OCI-LY7 (cell line): ENCODE results near the gene SGIP1. TPM values are rescaled to one million over a fixed set of nuclear protein-coding genes. Genes with fewer than 3 reads are reported as not detected.

Experiments used
- BruUV-seq: library from RNA; stranded (reverse); fragments of 400-500 nt; replicated peaks from 2 replicates; lab custom pipeline; 2021; lab: Mats Ljungman, UMichigan
- CTCF ChIA-PET: fragments of 300-600 bp; sonication (Branson Sonifier 250); formaldehyde crosslinking; loops from one replicate; lab custom pipeline; 2022; ENCODE audit warnings: antibody characterized with exemption; ENCODE audit not compliant: unreplicated experiment; lab: Charles Lee
- POLR2A ChIA-PET: fragments of 300-600 bp; sonication (Branson Sonifier 250); formaldehyde crosslinking; loops from one replicate; lab custom pipeline; 2022; ENCODE audit warnings: antibody characterized with exemption; lab: Charles Lee
- DNase-seq: peaks from one replicate; pipeline ENCODE4 v3.0.0-alpha.2; 2015; ENCODE audit warnings: low spot score
- H2AFZ ChIP-seq: fragments of 200-600 bp; sonication (generic), shearing (Covaris generic); 2 replicates; pipeline ENCODE4 v1.6.1; 2014; ENCODE audit warnings: mild to moderate bottlenecking, antibody characterized with exemption, low read length, moderate library complexity
- H3K27ac ChIP-seq: fragments of 200-600 bp; sonication (generic); 2 replicates; pipeline ENCODE4 v1.5.1; 2014; ENCODE audit warnings: mixed run types, low read depth, mild to moderate bottlenecking, moderate library complexity, low read length, inconsistent platforms; ENCODE audit not compliant: poor library complexity, severe bottlenecking
- H3K36me3 ChIP-seq: fragments of 200-600 bp; sonication (generic); 2 replicates; pipeline ENCODE4 v1.6.1; 2014; ENCODE audit warnings: mild to moderate bottlenecking, antibody characterized with exemption, low read length, moderate library complexity, mixed read lengths; ENCODE audit not compliant: insufficient read depth
- H3K4me1 ChIP-seq: fragments of 200-600 bp; sonication (generic); 2 replicates; pipeline ENCODE4 v1.5.1; 2014; ENCODE audit warnings: mild to moderate bottlenecking, low read length; ENCODE audit not compliant: insufficient read depth, poor library complexity, severe bottlenecking
- H3K4me2 ChIP-seq: fragments of 200-600 bp; sonication (generic); 2 replicates; pipeline ENCODE4 v1.6.1; 2014; ENCODE audit warnings: mild to moderate bottlenecking, low read length
- H3K4me3 ChIP-seq: fragments of 200-600 bp; sonication (generic); 2 replicates; pipeline ENCODE4 v1.5.1; 2014; ENCODE audit warnings: mild to moderate bottlenecking, low read depth, low read length; ENCODE audit not compliant: poor library complexity, severe bottlenecking
- H3K79me2 ChIP-seq: fragments of 200-600 bp; sonication (generic); 2 replicates; pipeline ENCODE4 v1.6.1; 2016; ENCODE audit warnings: low read depth, mild to moderate bottlenecking, low read length, moderate library complexity, mixed read lengths; ENCODE audit not compliant: insufficient read depth
- H3K9me2 ChIP-seq: fragments of 200-600 bp; sonication (generic); 2 replicates; pipeline ENCODE4 v1.6.1; 2016; ENCODE audit warnings: mild to moderate bottlenecking, low read length, mixed read lengths; ENCODE audit not compliant: insufficient read depth
- H3K9me3 ChIP-seq: fragments of 200-600 bp; sonication (generic); 2 replicates; pipeline ENCODE4 v1.6.1; 2014; ENCODE audit warnings: mild to moderate bottlenecking, mixed run types, low read length, mixed read lengths
- H4K20me1 ChIP-seq: fragments of 200-600 bp; sonication (generic); 2 replicates; pipeline ENCODE4 v1.6.1; 2014; ENCODE audit warnings: mild to moderate bottlenecking, antibody characterized with exemption, low read length, moderate library complexity, mixed read lengths; ENCODE audit not compliant: insufficient read depth
- CTCF ChIP-seq: fragments of 200-600 bp; sonication (generic); conservative IDR thresholded peaks from 2 replicates; pipeline ENCODE4 v1.5.1; 2014; ENCODE audit warnings: mild to moderate bottlenecking, antibody characterized with exemption, low read length, moderate library complexity, mixed read lengths
- EZH2phosphoT487 ChIP-seq: fragments of 200-600 bp; sonication (generic); IDR thresholded peaks from 2 replicates; pipeline ENCODE4 v1.6.1; 2018; ENCODE audit warnings: low read depth, borderline replicate concordance, mild to moderate bottlenecking, mixed run types, antibody characterized with exemption, low read length, moderate library complexity, mixed read lengths
- intact Hi-C: fragments of 100-400 bp; cut with micrococcal nuclease; formaldehyde crosslinking; loops from one replicate; pipeline ENCODE4 v1.10.0; 2022; ENCODE audit not compliant: unreplicated experiment
- total RNA-seq, 2 experiments: library from RNA; depleted of rRNA in 1 of 2; stranded (reverse); fragments of >200 nt in 1 of 2; shearing (Covaris generic) in 1 of 2; gene quantifications; 2 replicates each; pipeline ENCODE4 v1.2.3, GENCODE V29; 2014 to 2022

Gene SGIP1
- total RNA-seq, 2 experiments from 2014 or later, result not detected

- CTCF ChIA-PET, result interaction anchor here (1.2 kb wide), 1 partner anchor 380 kb away, joined by 3 read pairs; no protein-coding TSS in a partner anchor
- H3K9me3 ChIP-seq, result no peaks in the 10 kb centered on the region; the same call in 1 of the 2 replicates
- peak overlapping the region; percentile 63 for H3K4me3 ChIP-seq
- TF ChIP-seq EZH2phosphoT487, result no peak
- no peak for TF ChIP-seq CTCF
- no peaks in the 10 kb centered on the region for H4K20me1 ChIP-seq
- H3K79me2 ChIP-seq, result no peaks in the 10 kb centered on the region
- intact Hi-C loops, result loop anchor here (1.0 to 10.0 kb wide), 8 partner anchors 155 to 966 kb away; partner anchors contain the start of genes DNAI4, MIER1, SERBP1 and SLC35D1
- peak overlapping the region; percentile 88 for H3K4me2 ChIP-seq
- no TSS peak for BruUV-seq
- peaks cover 5% of the 10 kb centered on the region for H3K36me3 ChIP-seq
- POLR2A ChIA-PET, result interaction anchor here (0.5 to 2.6 kb wide), 12 partner anchors 10 to 663 kb away, joined by 3 to 22 read pairs (median 4); partner anchors contain the start of genes DNAI4 and MIER1
- DNase-seq, result peak; percentile 94
- H2AFZ ChIP-seq, result peak overlapping the region; percentile 74; the same call in 1 of the 2 replicates
- H3K9me2 ChIP-seq, result no peaks in the 10 kb centered on the region
- peaks cover 82% of the 10 kb centered on the region for H3K4me1 ChIP-seq
- peak overlapping the region; percentile 99 for H3K27ac ChIP-seq
Measured at GRCh38 chr1:66768965-66769364, 235.0 kb downstream of the SGIP1 start.

GRCh38 chr1:66769512-66770229 lies 235.7 kb downstream of the SGIP1 start:
- H4K20me1 ChIP-seq, result no peaks in the 10 kb centered on the region
- no peaks in the 10 kb centered on the region for H3K9me2 ChIP-seq
- H3K4me1 ChIP-seq, result peaks cover 84% of the 10 kb centered on the region
- BruUV-seq, result TSS peak; percentile 95
- H3K27ac ChIP-seq, result peak overlapping the region; percentile 99
- peak overlapping the region; percentile 59; the same call in 1 of the 2 replicates for H2AFZ ChIP-seq
- ChIA-PET POLR2A (interaction anchor here (0.5 to 1.6 kb wide), 18 partner anchors 10 to 667 kb away, joined by 3 to 22 read pairs (median 3); partner anchors contain the start of genes DNAI4 and MIER1), CTCF (interaction anchor here (1.2 kb wide), 1 partner anchor 379 kb away, joined by 3 read pairs; no protein-coding TSS in a partner anchor)
- DNase-seq, result peak; percentile 92
- TF ChIP-seq CTCF (no peak), EZH2phosphoT487 (no peak)
- H3K79me2 ChIP-seq, result no peaks in the 10 kb centered on the region
- peaks cover 5% of the 10 kb centered on the region for H3K36me3 ChIP-seq
- H3K9me3 ChIP-seq, result no peaks in the 10 kb centered on the region; the same call in 1 of the 2 replicates
- H3K4me2 ChIP-seq, result peak overlapping the region; percentile 88
- intact Hi-C loops, result loop anchor here (1.0 to 10.0 kb wide), 8 partner anchors 155 to 965 kb away; partner anchors contain the start of genes DNAI4, MIER1, SERBP1 and SLC35D1
- peak overlapping the region; percentile 63 for H3K4me3 ChIP-seq
